Neural cell (in vitro differentiated cells): ENCODE data around the gene SLC16A12. TPM values are rescaled to one million over a fixed set of nuclear protein-coding genes. Genes with fewer than 3 reads are reported as not detected.

Experiments
- H2AFZ ChIP-seq: fragments of 200-600, 300-800 bp; sonication (generic), shearing (Covaris generic); 2 replicates; pipeline ENCODE4 v1.6.0; 2014; ENCODE audit warnings: low read depth, mild to moderate bottlenecking, antibody characterized with exemption, low read length, moderate library complexity
- H3F3A ChIP-seq: fragments of 200-600 bp; shearing (Covaris generic); 2 replicates; pipeline ENCODE4 v1.6.1; 2016; ENCODE audit warnings: mild to moderate bottlenecking, moderate library complexity, mixed read lengths, antibody characterized with exemption, low read length; ENCODE audit not compliant: insufficient read depth, poor library complexity, severe bottlenecking
- H3K27ac ChIP-seq: fragments of 200-600, 300-800 bp; sonication (generic), shearing (Covaris generic); 2 replicates; pipeline ENCODE4 v1.5.1; 2014; ENCODE audit warnings: mild to moderate bottlenecking, low read length, moderate library complexity
- H3K27me3 ChIP-seq: fragments of 300-800, 200-600 bp; sonication (generic), shearing (Covaris generic); 2 replicates; pipeline ENCODE4 v1.6.0; 2014; ENCODE audit warnings: mild to moderate bottlenecking, low read depth, low read length, moderate library complexity; ENCODE audit not compliant: insufficient read depth
- H3K36me3 ChIP-seq: fragments of 300-800, 200-600 bp; sonication (generic), shearing (Covaris generic); 2 replicates; pipeline ENCODE4 v1.5.1; 2014; ENCODE audit warnings: mild to moderate bottlenecking, antibody characterized with exemption, low read length, moderate library complexity; ENCODE audit not compliant: insufficient read depth
- H3K4me2 ChIP-seq: fragments of 300-800, 200-600 bp; sonication (generic), shearing (Covaris generic); 2 replicates; pipeline ENCODE4 v1.6.0; 2014; ENCODE audit warnings: mild to moderate bottlenecking, low read length
- H3K4me3 ChIP-seq: fragments of 300-800, 200-600 bp; sonication (generic), shearing (Covaris generic); 2 replicates; pipeline ENCODE4 v1.5.1; 2014; ENCODE audit warnings: mild to moderate bottlenecking, low read length, moderate library complexity
- H3K79me2 ChIP-seq: fragments of 200-600 bp; shearing (Covaris generic); replicated peaks from 2 replicates; pipeline ENCODE4 v1.6.0; 2014; ENCODE audit warnings: mild to moderate bottlenecking, low read length, moderate library complexity; ENCODE audit not compliant: insufficient read depth
- H3K9ac ChIP-seq: fragments of 300-800, 200-600 bp; sonication (generic), shearing (Covaris generic); 2 replicates; pipeline ENCODE4 v1.6.1; 2016; ENCODE audit warnings: mild to moderate bottlenecking, low read length, mixed read lengths
- H3K9me2 ChIP-seq: fragments of 200-600 bp; shearing (Covaris generic); 2 replicates; pipeline ENCODE4 v1.6.1; 2016; ENCODE audit warnings: mild to moderate bottlenecking, low read length, mixed read lengths; ENCODE audit not compliant: insufficient read depth
- H3K9me3 ChIP-seq: fragments of 200-600, 300-800 bp; sonication (generic), shearing (Covaris generic); 2 replicates; pipeline ENCODE4 v1.6.1; 2016; ENCODE audit warnings: mild to moderate bottlenecking, mixed run types, low read length, moderate library complexity, mixed read lengths
- H4K20me1 ChIP-seq: fragments of 200-600 bp; shearing (Covaris generic); 2 replicates; pipeline ENCODE4 v1.6.1; 2016; ENCODE audit warnings: mild to moderate bottlenecking, mixed run types; ENCODE audit not compliant: insufficient read depth
- CTCF ChIP-seq: fragments of 450-650 bp; IDR thresholded peaks from 2 replicates; pipeline ENCODE4 v1.5.1; 2014; ENCODE audit warnings: antibody characterized with exemption, mild to moderate bottlenecking, moderate library complexity; ENCODE audit not compliant: poor library complexity, severe bottlenecking
- EP300 ChIP-seq: fragments of 450-650 bp; conservative IDR thresholded peaks from 2 replicates; pipeline ENCODE4 v1.6.1; 2014; ENCODE audit warnings: antibody characterized with exemption, mild to moderate bottlenecking, moderate library complexity; ENCODE audit not compliant: poor library complexity, severe bottlenecking
- EZH2 ChIP-seq: fragments of 200-600, 300-800 bp; shearing (Covaris generic), sonication (generic); IDR thresholded peaks from 2 replicates; pipeline ENCODE4 v1.6.1; 2014; ENCODE audit warnings: antibody characterized with exemption, low read length, borderline replicate concordance, mild to moderate bottlenecking; ENCODE audit not compliant: insufficient read depth, poor library complexity, severe bottlenecking
- MXI1 ChIP-seq: fragments of 450-650 bp; conservative IDR thresholded peaks from 2 replicates; pipeline ENCODE4 v1.6.1; 2014; ENCODE audit warnings: antibody characterized with exemption, mild to moderate bottlenecking; ENCODE audit not compliant: poor library complexity, severe bottlenecking
- POLR2AphosphoS5 ChIP-seq: IDR thresholded peaks from 2 replicates; pipeline ENCODE4 v1.6.1; 2012
- RAD21 ChIP-seq: fragments of 450-650 bp; conservative IDR thresholded peaks from 2 replicates; pipeline ENCODE4 v1.6.1; 2014; ENCODE audit warnings: antibody characterized with exemption, mild to moderate bottlenecking, moderate library complexity
- SMC3 ChIP-seq: fragments of 450-650 bp; conservative IDR thresholded peaks from 2 replicates; pipeline ENCODE4 v1.6.1; 2014; ENCODE audit warnings: antibody characterized with exemption, mild to moderate bottlenecking, moderate library complexity; ENCODE audit not compliant: poor library complexity
- TAF1 ChIP-seq: IDR thresholded peaks from 2 replicates; pipeline ENCODE4 v1.6.1; 2012; ENCODE audit warnings: low read depth
- polyA plus RNA-seq: library from polyadenylated mRNA; depleted of rRNA; stranded (reverse); fragments of >200 nt; gene quantifications from 2 replicates; pipeline ENCODE4 v1.2.3, GENCODE V29; 2014
- TF ChIP-seq, protein P1 (sequence below): IDR thresholded peaks from 2 replicates; pipeline ENCODE4 v1.6.1; 2012; ENCODE audit warnings: borderline replicate concordance

The SLC16A12 gene
- polyA plus RNA-seq, 1 donor from 2014 or later: 0.04 TPM

- Histone ChIP-seq H2AFZ (no peak overlapping the region), H3K4me2 (no peak overlapping the region), H3K9me3 (no peaks in the 10 kb centered on the region), H3F3A (no peaks in the 10 kb centered on the region), H3K4me3 (no peak overlapping the region), H3K79me2 (no peaks in the 10 kb centered on the region), H3K36me3 (no peaks in the 10 kb centered on the region), H3K27me3 (no peaks in the 10 kb centered on the region), H3K9me2 (no peaks in the 10 kb centered on the region), H3K27ac (no peak overlapping the region), H3K9ac (no peak overlapping the region), H4K20me1 (no peaks in the 10 kb centered on the region)
- TF ChIP-seq MXI1: no peak
- TF ChIP-seq TAF1: no peak
- no peak for TF ChIP-seq CTCF
- TF ChIP-seq, protein P1, sequence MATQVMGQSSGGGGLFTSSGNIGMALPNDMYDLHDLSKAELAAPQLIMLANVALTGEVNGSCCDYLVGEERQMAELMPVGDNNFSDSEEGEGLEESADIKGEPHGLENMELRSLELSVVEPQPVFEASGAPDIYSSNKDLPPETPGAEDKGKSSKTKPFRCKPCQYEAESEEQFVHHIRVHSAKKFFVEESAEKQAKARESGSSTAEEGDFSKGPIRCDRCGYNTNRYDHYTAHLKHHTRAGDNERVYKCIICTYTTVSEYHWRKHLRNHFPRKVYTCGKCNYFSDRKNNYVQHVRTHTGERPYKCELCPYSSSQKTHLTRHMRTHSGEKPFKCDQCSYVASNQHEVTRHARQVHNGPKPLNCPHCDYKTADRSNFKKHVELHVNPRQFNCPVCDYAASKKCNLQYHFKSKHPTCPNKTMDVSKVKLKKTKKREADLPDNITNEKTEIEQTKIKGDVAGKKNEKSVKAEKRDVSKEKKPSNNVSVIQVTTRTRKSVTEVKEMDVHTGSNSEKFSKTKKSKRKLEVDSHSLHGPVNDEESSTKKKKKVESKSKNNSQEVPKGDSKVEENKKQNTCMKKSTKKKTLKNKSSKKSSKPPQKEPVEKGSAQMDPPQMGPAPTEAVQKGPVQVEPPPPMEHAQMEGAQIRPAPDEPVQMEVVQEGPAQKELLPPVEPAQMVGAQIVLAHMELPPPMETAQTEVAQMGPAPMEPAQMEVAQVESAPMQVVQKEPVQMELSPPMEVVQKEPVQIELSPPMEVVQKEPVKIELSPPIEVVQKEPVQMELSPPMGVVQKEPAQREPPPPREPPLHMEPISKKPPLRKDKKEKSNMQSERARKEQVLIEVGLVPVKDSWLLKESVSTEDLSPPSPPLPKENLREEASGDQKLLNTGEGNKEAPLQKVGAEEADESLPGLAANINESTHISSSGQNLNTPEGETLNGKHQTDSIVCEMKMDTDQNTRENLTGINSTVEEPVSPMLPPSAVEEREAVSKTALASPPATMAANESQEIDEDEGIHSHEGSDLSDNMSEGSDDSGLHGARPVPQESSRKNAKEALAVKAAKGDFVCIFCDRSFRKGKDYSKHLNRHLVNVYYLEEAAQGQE: no peak
- TF ChIP-seq RAD21: no peak
- no peak for TF ChIP-seq SMC3
- no peak for TF ChIP-seq POLR2AphosphoS5
- no peak for TF ChIP-seq EP300
- TF ChIP-seq EZH2: no peak
Observed at GRCh38 chr10:89523274-89523673, 12.1 kb downstream of the SLC16A12 start.

GRCh38 chr10:89522463-89522862 is 12.9 kb downstream of the SLC16A12 start:
- H3K9me3 ChIP-seq: no peaks in the 10 kb centered on the region
- no peak overlapping the region for H3K4me2 ChIP-seq
- H4K20me1 ChIP-seq: no peaks in the 10 kb centered on the region
- no peaks in the 10 kb centered on the region for H3K27me3 ChIP-seq
- no peak overlapping the region for H3K9ac ChIP-seq
- TF ChIP-seq POLR2AphosphoS5: no peak
- TF ChIP-seq, protein P1: no peak
- TF ChIP-seq RAD21: no peak
- no peak for TF ChIP-seq EZH2
- no peak for TF ChIP-seq TAF1
- TF ChIP-seq SMC3: no peak
- TF ChIP-seq CTCF: no peak
- TF ChIP-seq EP300: no peak
- TF ChIP-seq MXI1: no peak
- no peaks in the 10 kb centered on the region for H3F3A ChIP-seq
- no peak overlapping the region for H3K27ac ChIP-seq
- no peaks in the 10 kb centered on the region for H3K36me3 ChIP-seq
- no peak overlapping the region for H3K4me3 ChIP-seq
- no peaks in the 10 kb centered on the region for H3K79me2 ChIP-seq
- H3K9me2 ChIP-seq: no peaks in the 10 kb centered on the region
- H2AFZ ChIP-seq: no peak overlapping the region
